SK-N-SH treated with all-trans-retinoic acid at 6 μM for 48 hours (cell line): ENCODE data around the gene UBR1.

Experiments used
- ATAC-seq: fragments of 200-7000 bp; cut with Tn5 transposase; 3 replicates; pipeline ENCODE4 v1.9.1; 2020; ENCODE audit warnings: mild to moderate bottlenecking, moderate library complexity
- ARNTL ChIP-seq: fragments of 450-650 bp; formaldehyde crosslinking; IDR thresholded peaks from 2 replicates; pipeline ENCODE4 v1.5.0; 2020; ENCODE audit warnings: low read depth, mild to moderate bottlenecking, moderate library complexity, borderline replicate concordance
- BACH2 ChIP-seq: fragments of 250-450 bp; sonication (Bioruptor Pico); IDR thresholded peaks from 2 replicates; pipeline ENCODE4 v1.9.0; 2021; ENCODE audit warnings: mild to moderate bottlenecking, borderline replicate concordance
- CSDC2 ChIP-seq: fragments of 250-450 bp; sonication (Bioruptor Pico); IDR thresholded peaks from 2 replicates; pipeline ENCODE4 v1.5.0; 2020; ENCODE audit warnings: mild to moderate bottlenecking, moderate library complexity
- ESRRG ChIP-seq: fragments of 250-450 bp; sonication (Bioruptor Pico); IDR thresholded peaks from 2 replicates; pipeline ENCODE4 v1.6.1; 2021; ENCODE audit warnings: mild to moderate bottlenecking
- GLIS3 ChIP-seq: fragments of 250-450 bp; sonication (Bioruptor Pico); IDR thresholded peaks from 2 replicates; pipeline ENCODE4 v1.5.0; 2020; ENCODE audit warnings: mild to moderate bottlenecking, moderate library complexity
- ISL1 ChIP-seq: fragments of 250-450 bp; sonication (Bioruptor Pico); IDR thresholded peaks from 2 replicates; pipeline ENCODE4 v2.1.2; 2022; ENCODE audit warnings: mild to moderate bottlenecking, moderate library complexity
- PPARA ChIP-seq: fragments of 250-450 bp; sonication (Bioruptor Pico); IDR thresholded peaks from 2 replicates; pipeline ENCODE4 v1.5.0; 2020; ENCODE audit warnings: mild to moderate bottlenecking, borderline replicate concordance
- RARB ChIP-seq: fragments of 250-450 bp; sonication (Bioruptor Pico); IDR thresholded peaks from 2 replicates; pipeline ENCODE4 v1.8.0; 2021; ENCODE audit warnings: mild to moderate bottlenecking, moderate library complexity
- SNAI2 ChIP-seq: fragments of 250-450 bp; sonication (Bioruptor Pico); IDR thresholded peaks from 2 replicates; pipeline ENCODE4 v1.5.0; 2020; ENCODE audit warnings: mild to moderate bottlenecking, moderate library complexity
- TCF4 ChIP-seq: fragments of 250-450 bp; sonication (Bioruptor Pico); IDR thresholded peaks from 2 replicates; pipeline ENCODE4 v1.8.0; 2021; ENCODE audit warnings: mild to moderate bottlenecking, moderate library complexity, borderline replicate concordance
- TOX ChIP-seq: fragments of 250-450 bp; sonication (Bioruptor Pico); IDR thresholded peaks from 2 replicates; pipeline ENCODE4 v1.8.0; 2021; ENCODE audit warnings: mild to moderate bottlenecking, moderate library complexity, borderline replicate concordance
- ZC3H10 ChIP-seq: fragments of 250-450 bp; sonication (Bioruptor Pico); IDR thresholded peaks from 2 replicates; pipeline ENCODE4 v1.5.1; 2021; ENCODE audit warnings: mild to moderate bottlenecking, moderate library complexity
- ZFP3 ChIP-seq: fragments of 250-450 bp; sonication (Bioruptor Pico); IDR thresholded peaks from 2 replicates; pipeline ENCODE4 v1.5.0; 2020; ENCODE audit warnings: mild to moderate bottlenecking, moderate library complexity
- ZFP30 ChIP-seq: fragments of 450-650 bp; formaldehyde crosslinking; IDR thresholded peaks from 2 replicates; pipeline ENCODE4 v1.5.0; 2022; ENCODE audit warnings: mild to moderate bottlenecking, moderate library complexity
- ZNF565 ChIP-seq: fragments of 450-650 bp; formaldehyde crosslinking; conservative IDR thresholded peaks from 2 replicates; pipeline ENCODE4 v1.5.0; 2020; ENCODE audit warnings: low read depth, mild to moderate bottlenecking, moderate library complexity
- ZNF70 ChIP-seq: fragments of 450-650 bp; formaldehyde crosslinking; IDR thresholded peaks from 2 replicates; pipeline ENCODE4 v1.5.0; 2020; ENCODE audit warnings: mild to moderate bottlenecking, moderate library complexity
- ZNF8 ChIP-seq: fragments of 450-650 bp; formaldehyde crosslinking; IDR thresholded peaks from 2 replicates; pipeline ENCODE4 v1.5.0; 2020; ENCODE audit warnings: mild to moderate bottlenecking, moderate library complexity
- TF ChIP-seq, protein P1 (sequence below): fragments of 250-450 bp; sonication (Bioruptor Pico); IDR thresholded peaks from 2 replicates; pipeline ENCODE4 v1.8.0; 2021; ENCODE audit warnings: low read depth, mild to moderate bottlenecking, moderate library complexity, borderline replicate concordance
- TF ChIP-seq, protein P2 (sequence below): fragments of 250-450 bp; sonication (Bioruptor Pico); IDR thresholded peaks from 2 replicates; pipeline ENCODE4 v1.5.1; 2020; ENCODE audit warnings: low read depth, mild to moderate bottlenecking, moderate library complexity
- TF ChIP-seq, protein P3 (sequence below): fragments of 250-450 bp; sonication (Bioruptor Pico); IDR thresholded peaks from 2 replicates; pipeline ENCODE4 v1.5.0; 2020; ENCODE audit warnings: mild to moderate bottlenecking, moderate library complexity
- TF ChIP-seq, protein P4 (sequence below): fragments of 250-450 bp; sonication (Bioruptor Pico); IDR thresholded peaks from 2 replicates; pipeline ENCODE4 v1.5.1; 2021; ENCODE audit warnings: mild to moderate bottlenecking, moderate library complexity
- TF ChIP-seq, protein P5 (sequence below): fragments of 250-450 bp; sonication (Bioruptor Pico); IDR thresholded peaks from 2 replicates; pipeline ENCODE4 v1.8.0; 2020; ENCODE audit warnings: mild to moderate bottlenecking, moderate library complexity, borderline replicate concordance

UBR1 gene

DNA sequence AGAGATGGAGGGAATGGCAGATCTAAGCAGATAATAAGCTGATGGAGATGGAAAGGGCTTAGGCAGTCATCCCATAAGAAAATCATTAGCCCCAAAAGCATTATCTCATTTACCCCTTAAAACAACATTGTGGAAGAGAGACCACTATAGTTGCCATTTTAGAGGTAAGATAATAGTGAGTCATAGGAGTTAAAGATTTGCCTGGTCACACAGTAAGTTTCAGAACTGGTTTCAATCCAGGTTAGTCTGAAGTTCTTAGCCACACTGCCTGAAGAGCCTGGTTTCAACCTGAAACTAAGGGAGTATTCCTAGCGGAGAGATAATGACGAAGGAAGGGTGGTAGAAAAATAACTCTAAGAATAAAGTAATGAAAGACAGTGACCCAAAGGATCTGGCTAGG lies 13.0 kb upstream of the UBR1 start:
- ATAC-seq: no peak
- TF ChIP-seq CSDC2: no peak
- TF ChIP-seq ESRRG (CRISPR knock-in tag): no peak
- TF ChIP-seq GLIS3: no peak
- TF ChIP-seq PPARA (CRISPR knock-in tag): no peak
- TF ChIP-seq RARB: no peak
- no peak for TF ChIP-seq ZFP3 (CRISPR knock-in tag)
- no peak for TF ChIP-seq ZNF70
- no peak for TF ChIP-seq BACH2 (CRISPR knock-in tag)
- TF ChIP-seq, protein P1, sequence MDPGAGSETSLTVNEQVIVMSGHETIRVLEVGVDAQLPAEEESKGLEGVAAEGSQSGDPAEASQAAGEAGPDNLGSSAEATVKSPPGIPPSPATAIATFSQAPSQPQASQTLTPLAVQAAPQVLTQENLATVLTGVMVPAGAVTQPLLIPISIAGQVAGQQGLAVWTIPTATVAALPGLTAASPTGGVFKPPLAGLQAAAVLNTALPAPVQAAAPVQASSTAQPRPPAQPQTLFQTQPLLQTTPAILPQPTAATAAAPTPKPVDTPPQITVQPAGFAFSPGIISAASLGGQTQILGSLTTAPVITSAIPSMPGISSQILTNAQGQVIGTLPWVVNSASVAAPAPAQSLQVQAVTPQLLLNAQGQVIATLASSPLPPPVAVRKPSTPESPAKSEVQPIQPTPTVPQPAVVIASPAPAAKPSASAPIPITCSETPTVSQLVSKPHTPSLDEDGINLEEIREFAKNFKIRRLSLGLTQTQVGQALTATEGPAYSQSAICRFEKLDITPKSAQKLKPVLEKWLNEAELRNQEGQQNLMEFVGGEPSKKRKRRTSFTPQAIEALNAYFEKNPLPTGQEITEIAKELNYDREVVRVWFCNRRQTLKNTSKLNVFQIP (CRISPR knock-in tag): no peak
- TF ChIP-seq SNAI2: no peak
- TF ChIP-seq ZFP30 (CRISPR knock-in tag): no peak

DNA sequence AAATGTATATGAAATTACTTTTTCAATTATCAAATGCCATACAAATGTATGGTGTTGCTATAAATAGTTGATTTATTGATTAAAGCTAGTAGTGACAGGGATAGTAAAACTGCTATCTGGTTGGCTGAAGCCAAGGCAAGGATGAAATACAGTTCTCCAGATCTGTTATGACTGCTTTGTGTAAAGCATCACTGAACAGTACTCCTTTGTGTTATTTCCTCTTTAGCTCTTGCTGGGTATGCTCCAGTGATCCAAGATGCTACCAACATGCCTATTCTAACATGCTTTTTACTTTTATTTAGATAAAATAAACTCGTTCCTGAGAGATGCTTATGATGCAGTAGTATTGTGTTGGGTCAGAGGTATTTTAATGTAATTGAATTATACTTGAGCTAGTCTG lies 12.4 kb upstream of the UBR1 start:
- TF ChIP-seq, protein P2, sequence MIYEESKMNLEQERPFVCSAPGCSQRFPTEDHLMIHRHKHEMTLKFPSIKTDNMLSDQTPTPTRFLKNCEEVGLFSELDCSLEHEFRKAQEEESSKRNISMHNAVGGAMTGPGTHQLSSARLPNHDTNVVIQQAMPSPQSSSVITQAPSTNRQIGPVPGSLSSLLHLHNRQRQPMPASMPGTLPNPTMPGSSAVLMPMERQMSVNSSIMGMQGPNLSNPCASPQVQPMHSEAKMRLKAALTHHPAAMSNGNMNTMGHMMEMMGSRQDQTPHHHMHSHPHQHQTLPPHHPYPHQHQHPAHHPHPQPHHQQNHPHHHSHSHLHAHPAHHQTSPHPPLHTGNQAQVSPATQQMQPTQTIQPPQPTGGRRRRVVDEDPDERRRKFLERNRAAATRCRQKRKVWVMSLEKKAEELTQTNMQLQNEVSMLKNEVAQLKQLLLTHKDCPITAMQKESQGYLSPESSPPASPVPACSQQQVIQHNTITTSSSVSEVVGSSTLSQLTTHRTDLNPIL (CRISPR knock-in tag): no peak
- no peak for TF ChIP-seq PPARA (CRISPR knock-in tag)
- no peak for TF ChIP-seq GLIS3
- no peak for TF ChIP-seq ZFP30 (CRISPR knock-in tag)
- no peak for TF ChIP-seq ZFP3 (CRISPR knock-in tag)
- TF ChIP-seq RARB: no peak
- TF ChIP-seq, protein P3, sequence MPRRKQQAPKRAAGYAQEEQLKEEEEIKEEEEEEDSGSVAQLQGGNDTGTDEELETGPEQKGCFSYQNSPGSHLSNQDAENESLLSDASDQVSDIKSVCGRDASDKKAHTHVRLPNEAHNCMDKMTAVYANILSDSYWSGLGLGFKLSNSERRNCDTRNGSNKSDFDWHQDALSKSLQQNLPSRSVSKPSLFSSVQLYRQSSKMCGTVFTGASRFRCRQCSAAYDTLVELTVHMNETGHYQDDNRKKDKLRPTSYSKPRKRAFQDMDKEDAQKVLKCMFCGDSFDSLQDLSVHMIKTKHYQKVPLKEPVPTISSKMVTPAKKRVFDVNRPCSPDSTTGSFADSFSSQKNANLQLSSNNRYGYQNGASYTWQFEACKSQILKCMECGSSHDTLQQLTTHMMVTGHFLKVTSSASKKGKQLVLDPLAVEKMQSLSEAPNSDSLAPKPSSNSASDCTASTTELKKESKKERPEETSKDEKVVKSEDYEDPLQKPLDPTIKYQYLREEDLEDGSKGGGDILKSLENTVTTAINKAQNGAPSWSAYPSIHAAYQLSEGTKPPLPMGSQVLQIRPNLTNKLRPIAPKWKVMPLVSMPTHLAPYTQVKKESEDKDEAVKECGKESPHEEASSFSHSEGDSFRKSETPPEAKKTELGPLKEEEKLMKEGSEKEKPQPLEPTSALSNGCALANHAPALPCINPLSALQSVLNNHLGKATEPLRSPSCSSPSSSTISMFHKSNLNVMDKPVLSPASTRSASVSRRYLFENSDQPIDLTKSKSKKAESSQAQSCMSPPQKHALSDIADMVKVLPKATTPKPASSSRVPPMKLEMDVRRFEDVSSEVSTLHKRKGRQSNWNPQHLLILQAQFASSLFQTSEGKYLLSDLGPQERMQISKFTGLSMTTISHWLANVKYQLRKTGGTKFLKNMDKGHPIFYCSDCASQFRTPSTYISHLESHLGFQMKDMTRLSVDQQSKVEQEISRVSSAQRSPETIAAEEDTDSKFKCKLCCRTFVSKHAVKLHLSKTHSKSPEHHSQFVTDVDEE: no peak
- TF ChIP-seq ZNF565: no peak
- TF ChIP-seq TCF4 (CRISPR knock-in tag): no peak
- no peak for TF ChIP-seq ARNTL (CRISPR knock-in tag)
- TF ChIP-seq ISL1 (CRISPR knock-in tag): no peak
- TF ChIP-seq, protein P4, sequence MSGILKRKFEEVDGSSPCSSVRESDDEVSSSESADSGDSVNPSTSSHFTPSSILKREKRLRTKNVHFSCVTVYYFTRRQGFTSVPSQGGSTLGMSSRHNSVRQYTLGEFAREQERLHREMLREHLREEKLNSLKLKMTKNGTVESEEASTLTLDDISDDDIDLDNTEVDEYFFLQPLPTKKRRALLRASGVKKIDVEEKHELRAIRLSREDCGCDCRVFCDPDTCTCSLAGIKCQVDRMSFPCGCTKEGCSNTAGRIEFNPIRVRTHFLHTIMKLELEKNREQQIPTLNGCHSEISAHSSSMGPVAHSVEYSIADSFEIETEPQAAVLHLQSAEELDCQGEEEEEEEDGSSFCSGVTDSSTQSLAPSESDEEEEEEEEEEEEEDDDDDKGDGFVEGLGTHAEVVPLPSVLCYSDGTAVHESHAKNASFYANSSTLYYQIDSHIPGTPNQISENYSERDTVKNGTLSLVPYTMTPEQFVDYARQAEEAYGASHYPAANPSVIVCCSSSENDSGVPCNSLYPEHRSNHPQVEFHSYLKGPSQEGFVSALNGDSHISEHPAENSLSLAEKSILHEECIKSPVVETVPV (CRISPR knock-in tag): no peak
- TF ChIP-seq ZNF8 (CRISPR knock-in tag): no peak
- ATAC-seq: no peak

DNA sequence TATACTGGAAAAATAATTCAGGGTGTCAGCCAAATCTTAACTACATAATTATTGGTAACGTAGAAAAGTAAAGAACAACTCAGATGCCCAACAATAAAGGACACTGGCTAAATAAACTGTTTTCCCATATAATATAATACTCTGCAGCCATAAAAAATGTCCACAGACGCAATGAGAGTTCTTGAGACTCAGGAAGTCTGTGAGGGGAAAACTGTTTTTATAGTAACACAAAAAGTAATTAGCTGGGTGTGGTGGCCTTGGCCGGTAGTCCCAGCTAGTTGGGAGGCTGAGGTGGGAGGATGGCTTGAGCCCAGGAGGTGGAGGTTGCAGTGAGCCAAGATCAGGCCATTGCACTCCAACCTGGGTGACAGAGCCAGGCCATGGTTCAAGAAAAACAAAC lies 5.5 kb upstream of the UBR1 start:
- no peak for ATAC-seq
- TF ChIP-seq, protein P1 (CRISPR knock-in tag): no peak
- TF ChIP-seq, protein P3: no peak
- TF ChIP-seq, protein P5, sequence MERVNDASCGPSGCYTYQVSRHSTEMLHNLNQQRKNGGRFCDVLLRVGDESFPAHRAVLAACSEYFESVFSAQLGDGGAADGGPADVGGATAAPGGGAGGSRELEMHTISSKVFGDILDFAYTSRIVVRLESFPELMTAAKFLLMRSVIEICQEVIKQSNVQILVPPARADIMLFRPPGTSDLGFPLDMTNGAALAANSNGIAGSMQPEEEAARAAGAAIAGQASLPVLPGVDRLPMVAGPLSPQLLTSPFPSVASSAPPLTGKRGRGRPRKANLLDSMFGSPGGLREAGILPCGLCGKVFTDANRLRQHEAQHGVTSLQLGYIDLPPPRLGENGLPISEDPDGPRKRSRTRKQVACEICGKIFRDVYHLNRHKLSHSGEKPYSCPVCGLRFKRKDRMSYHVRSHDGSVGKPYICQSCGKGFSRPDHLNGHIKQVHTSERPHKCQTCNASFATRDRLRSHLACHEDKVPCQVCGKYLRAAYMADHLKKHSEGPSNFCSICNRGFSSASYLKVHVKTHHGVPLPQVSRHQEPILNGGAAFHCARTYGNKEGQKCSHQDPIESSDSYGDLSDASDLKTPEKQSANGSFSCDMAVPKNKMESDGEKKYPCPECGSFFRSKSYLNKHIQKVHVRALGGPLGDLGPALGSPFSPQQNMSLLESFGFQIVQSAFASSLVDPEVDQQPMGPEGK: no peak
- TF ChIP-seq, protein P2 (CRISPR knock-in tag): no peak
- TF ChIP-seq BACH2 (CRISPR knock-in tag) (no peak), ISL1 (CRISPR knock-in tag) (no peak), TCF4 (CRISPR knock-in tag) (no peak), TOX (no peak), ZC3H10 (CRISPR knock-in tag) (no peak), ZNF565 (no peak)
